RWPE2 (cell line): ENCODE measurements around the gene NR2F1-AS1.

Experiments used
- ATAC-seq: fragments of 200-7000 bp; cut with Tn5 transposase; 3 replicates; pipeline ENCODE4 v1.9.1; 2021; ENCODE audit warnings: low read depth
- DNase-seq: peaks from one replicate; pipeline ENCODE4 v3.0.0-alpha.2; 2020; ENCODE audit warnings: low spot score
- H3K27ac ChIP-seq: fragments of 450-650 bp; 2 replicates; pipeline ENCODE4 v1.5.1; 2017; ENCODE audit warnings: mild to moderate bottlenecking; ENCODE audit not compliant: poor library complexity, severe bottlenecking
- H3K27me3 ChIP-seq: fragments of 250-450 bp; sonication (Bioruptor Pico); 2 replicates; pipeline ENCODE4 v1.5.1; 2021; ENCODE audit warnings: mild to moderate bottlenecking, moderate library complexity; ENCODE audit not compliant: insufficient read depth, poor library complexity, severe bottlenecking
- H3K36me3 ChIP-seq: fragments of 250-450 bp; sonication (Bioruptor Pico); 2 replicates; pipeline ENCODE4 v1.5.1; 2020; ENCODE audit warnings: low read depth, mild to moderate bottlenecking, moderate library complexity
- H3K4me1 ChIP-seq: fragments of 250-450 bp; sonication (Bioruptor Pico); 2 replicates; pipeline ENCODE4 v1.5.1; 2021; ENCODE audit warnings: mild to moderate bottlenecking, moderate library complexity; ENCODE audit not compliant: insufficient read depth, poor library complexity, severe bottlenecking
- H3K4me3 ChIP-seq: fragments of 250-450 bp; sonication (Bioruptor Pico); 2 replicates; pipeline ENCODE4 v1.5.1; 2021; ENCODE audit warnings: mild to moderate bottlenecking, moderate library complexity; ENCODE audit not compliant: severe bottlenecking
- H3K9me3 ChIP-seq: fragments of 250-450 bp; sonication (Bioruptor Pico); 2 replicates; pipeline ENCODE4 v1.5.1; 2021; ENCODE audit warnings: mild to moderate bottlenecking, moderate library complexity; ENCODE audit not compliant: severe bottlenecking
- CTCF ChIP-seq: fragments of 450-650 bp; IDR thresholded peaks from one replicate; pipeline ENCODE4 v1.5.1; 2017; ENCODE audit warnings: mild to moderate bottlenecking, moderate library complexity; ENCODE audit not compliant: poor library complexity, severe bottlenecking

Gene NR2F1-AS1

GRCh38 chr5:93611273-93611975 lies 30.4 kb upstream of the NR2F1-AS1 start:
- Histone ChIP-seq H3K4me1 (no peaks in the 10 kb centered on the region), H3K36me3 (no peaks in the 10 kb centered on the region), H3K9me3 (no peaks in the 10 kb centered on the region), H3K27me3 (peaks cover 86% of the 10 kb centered on the region), H3K4me3 (no peak overlapping the region), H3K27ac (no peak overlapping the region)
- no peak for TF ChIP-seq CTCF
- DNase-seq (no peak), ATAC-seq (no peak)

DNA sequence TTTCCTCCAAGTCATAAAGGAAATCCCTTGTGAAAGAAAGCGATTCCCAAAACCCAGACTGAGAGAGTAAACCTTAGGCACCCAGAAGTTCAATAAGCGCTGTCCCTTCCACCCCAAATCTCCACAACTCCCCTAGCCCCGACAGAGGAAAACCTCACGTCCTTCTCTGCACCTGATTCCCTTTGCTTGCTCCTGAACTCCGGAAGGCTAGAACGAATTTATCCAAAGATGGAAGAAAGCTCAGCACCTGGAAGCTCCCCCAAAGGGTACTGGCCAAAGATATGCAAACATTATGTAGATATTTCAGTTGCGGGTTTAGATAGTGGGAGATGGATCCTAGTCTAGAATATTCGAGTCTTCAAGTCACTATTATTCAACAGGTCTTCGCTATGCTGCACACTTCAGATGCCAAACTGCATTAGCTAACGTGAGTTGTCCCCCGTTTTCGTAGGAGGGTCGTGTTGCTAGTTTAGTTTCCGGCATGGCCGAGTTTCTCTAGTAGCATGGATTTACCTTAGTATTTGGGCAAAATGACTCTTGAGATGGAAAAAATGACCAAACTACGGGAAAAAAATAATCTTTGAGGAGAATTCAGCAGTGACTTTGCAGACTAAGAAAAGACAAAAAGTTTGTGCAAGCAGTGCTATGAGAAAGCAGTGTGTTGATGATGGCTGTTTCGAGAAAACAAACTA lies 29.7 kb upstream of the NR2F1-AS1 start:
- DNase-seq (no peak), ATAC-seq (no peak)
- Histone ChIP-seq H3K27ac (no peak overlapping the region), H3K27me3 (peaks cover 93% of the 10 kb centered on the region), H3K4me3 (no peak overlapping the region), H3K4me1 (no peaks in the 10 kb centered on the region), H3K9me3 (no peaks in the 10 kb centered on the region), H3K36me3 (no peaks in the 10 kb centered on the region)
- no peak for TF ChIP-seq CTCF

- DNase-seq (no peak), ATAC-seq (no peak)
- Histone ChIP-seq H3K27ac (no peak overlapping the region), H3K27me3 (peaks cover 99% of the 10 kb centered on the region), H3K36me3 (no peaks in the 10 kb centered on the region), H3K4me3 (no peak overlapping the region), H3K9me3 (no peaks in the 10 kb centered on the region), H3K4me1 (no peaks in the 10 kb centered on the region)
- no peak for TF ChIP-seq CTCF
Observed at GRCh38 chr5:93609762-93610161, 28.7 kb upstream of the NR2F1-AS1 start.

- DNase-seq, result no peak
- no peak for TF ChIP-seq CTCF
- Histone ChIP-seq H3K4me1 (no peaks in the 10 kb centered on the region), H3K9me3 (no peaks in the 10 kb centered on the region), H3K27me3 (peaks cover 99% of the 10 kb centered on the region), H3K27ac (no peak overlapping the region), H3K4me3 (no peak overlapping the region), H3K36me3 (no peaks in the 10 kb centered on the region)
- no peak for ATAC-seq
Observed at GRCh38 chr5:93608855-93609254, 27.8 kb upstream of the NR2F1-AS1 start.
